G401 (cell line): Measurements from ENCODE around the gene SRM. TPM values are rescaled to one million over a fixed set of nuclear protein-coding genes. Genes with fewer than 3 reads are reported as not detected.
"Not testable (repeated sequence)": the region's sequence is repeated elsewhere in the genome, so short reads cannot be mapped to it uniquely, and the experiment has no call there.

Experiments used
- DNase-seq: peaks from one replicate; pipeline ENCODE4 v3.0.0-alpha.2; 2015; ENCODE audit warnings: low spot score
- in situ Hi-C: cut with HindIII; loops from 2 replicates; pipeline ENCODE4 v1.10.0; 2016; ENCODE audit warnings: low sequenced_read_pairs, mixed read lengths
- total RNA-seq: library from RNA; depleted of rRNA; stranded (reverse); fragments of >200 nt; shearing (Covaris generic); gene quantifications from 2 replicates; pipeline ENCODE4 v1.2.3, GENCODE V29; 2014

Gene SRM
- total RNA-seq, 1 experiment from 2014 or later = 24.3 TPM

DNA sequence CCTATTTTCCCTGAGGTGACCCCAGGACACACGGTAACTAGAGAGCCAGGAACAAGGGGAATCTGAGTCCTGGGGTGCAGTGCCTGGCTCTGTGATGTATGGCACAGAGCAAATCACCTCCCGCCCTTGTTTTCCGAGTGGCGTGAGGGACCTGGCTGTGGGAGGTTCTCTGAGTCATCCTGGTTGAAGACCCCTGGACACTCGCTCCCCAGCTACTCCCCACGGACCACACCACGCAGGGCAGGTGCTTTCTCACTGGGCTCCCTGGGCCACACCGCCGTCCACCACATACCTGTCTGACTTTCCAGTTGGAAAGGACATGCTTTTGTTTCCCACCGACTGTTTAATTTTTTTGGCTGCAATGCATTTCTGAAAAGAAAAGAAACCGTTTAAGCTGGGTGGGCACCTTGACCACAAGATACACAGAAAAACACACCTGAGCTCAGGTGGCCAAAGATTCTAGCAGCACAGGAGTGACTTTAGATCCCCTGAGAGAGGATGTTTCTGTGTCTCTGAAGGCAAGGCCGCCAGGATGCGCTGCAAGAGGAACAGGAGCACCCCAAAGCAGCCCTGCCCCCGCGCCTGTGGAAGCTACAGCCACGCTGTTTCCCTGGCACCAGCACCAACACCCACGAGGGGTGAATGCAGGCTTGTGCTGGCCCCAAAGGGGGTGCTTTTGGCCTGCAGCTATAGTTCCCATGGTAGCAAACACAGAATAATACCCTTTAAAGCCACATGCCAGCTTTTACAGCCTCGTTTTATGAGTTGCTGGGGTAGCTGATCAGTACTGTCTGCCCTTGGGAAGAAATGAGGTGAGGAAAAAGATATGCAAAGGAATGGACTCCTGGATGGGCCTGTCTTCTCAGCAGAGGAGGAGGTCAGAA lies 8.1 kb upstream of the SRM start:
- in situ Hi-C loops = no loop called here
- DNase-seq = no peak

DNA sequence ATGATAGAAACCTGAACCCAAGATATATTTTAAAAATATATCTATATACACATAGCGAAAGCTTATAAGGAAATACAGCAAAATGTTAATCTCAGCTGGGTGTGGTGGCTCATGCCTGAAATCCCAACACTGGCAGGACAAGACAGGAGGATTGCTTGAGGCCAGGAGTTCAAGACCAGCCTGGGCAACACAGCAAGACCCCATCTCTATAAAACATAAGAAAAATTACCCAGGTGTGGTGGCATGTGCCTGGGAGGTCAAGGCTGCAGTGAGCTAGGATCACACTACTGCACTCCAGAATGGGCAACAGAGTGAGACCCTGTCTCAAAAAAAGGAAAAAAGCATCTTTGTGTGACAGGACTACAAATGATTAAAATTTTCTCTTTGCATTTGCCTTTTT lies 6.0 kb upstream of the SRM start:
- DNase-seq = no peak
- in situ Hi-C loops = no loop called here

DNA sequence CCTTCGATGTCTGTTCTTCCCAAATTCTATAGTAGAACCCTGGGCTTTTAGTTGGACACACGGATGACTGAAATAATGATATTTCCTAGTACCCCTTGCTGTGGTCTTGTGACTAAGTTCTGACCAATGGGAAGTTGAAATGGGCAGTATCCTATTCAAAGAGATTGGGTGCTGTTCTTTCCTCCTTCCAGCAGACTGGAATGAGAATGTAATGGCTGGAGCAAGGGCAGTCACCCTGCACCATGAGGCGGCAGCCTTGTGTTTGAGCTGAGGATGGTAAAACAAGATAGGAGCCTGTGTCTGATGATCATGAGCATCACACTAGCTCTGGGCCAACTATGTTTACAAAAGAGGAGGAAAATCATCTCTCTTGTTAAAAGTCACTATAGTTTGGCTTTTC lies 5.1 kb upstream of the SRM start:
- no peak for DNase-seq
- in situ Hi-C loops = no loop called here

DNA sequence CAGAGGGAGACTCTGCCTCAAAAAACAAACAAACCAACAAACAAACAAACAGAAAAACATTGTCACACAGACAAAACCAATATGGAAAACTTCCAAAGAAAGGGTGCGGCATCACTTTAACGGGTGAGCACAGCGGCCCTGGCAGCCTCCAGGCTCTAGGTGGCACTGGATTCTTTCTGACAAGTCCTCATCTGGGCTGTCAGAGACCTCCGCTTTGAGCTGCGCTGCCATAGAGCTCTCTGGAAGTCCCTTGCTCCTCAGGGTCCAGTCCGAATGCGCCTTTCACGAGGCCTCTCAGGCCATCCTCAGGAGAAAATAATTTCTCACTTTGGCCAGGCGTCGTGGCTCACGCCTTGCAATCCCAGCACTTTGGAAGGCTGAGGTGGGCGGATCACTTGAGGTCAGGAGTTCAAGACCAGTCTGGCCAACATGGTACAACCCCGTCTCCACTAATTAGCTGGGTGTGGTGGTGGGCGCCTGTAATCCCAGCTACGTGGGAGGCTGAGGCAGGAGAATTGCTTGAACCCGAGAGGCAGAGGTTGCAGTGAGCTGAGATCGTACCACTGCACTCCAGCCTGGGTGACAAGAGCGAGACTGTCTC lies 4.2 kb upstream of the SRM start:
- DNase-seq, in situ Hi-C loops: not testable (repeated sequence)

DNA sequence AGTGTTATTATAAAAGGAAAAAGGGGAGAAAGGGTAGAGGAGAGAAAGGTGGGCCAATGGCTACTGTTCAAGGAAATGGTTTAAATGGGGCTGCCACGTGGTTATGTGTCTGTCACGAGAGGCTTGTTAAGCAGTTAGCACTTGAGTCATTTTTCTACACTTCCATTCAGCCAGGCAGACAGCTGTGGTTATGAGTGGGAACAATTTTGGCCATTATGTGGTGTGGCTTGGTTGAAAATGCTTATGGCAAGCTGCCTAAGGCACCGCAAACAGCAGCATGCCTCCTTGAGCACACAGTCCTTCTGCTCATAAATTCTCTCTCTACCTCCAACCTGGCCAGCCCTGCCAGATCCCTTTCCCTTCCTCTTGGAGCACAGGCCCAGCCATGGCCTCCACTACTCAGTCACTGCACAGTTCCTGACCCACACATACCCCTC lies 3.2 kb upstream of the SRM start:
- in situ Hi-C loops = no loop called here

DNA sequence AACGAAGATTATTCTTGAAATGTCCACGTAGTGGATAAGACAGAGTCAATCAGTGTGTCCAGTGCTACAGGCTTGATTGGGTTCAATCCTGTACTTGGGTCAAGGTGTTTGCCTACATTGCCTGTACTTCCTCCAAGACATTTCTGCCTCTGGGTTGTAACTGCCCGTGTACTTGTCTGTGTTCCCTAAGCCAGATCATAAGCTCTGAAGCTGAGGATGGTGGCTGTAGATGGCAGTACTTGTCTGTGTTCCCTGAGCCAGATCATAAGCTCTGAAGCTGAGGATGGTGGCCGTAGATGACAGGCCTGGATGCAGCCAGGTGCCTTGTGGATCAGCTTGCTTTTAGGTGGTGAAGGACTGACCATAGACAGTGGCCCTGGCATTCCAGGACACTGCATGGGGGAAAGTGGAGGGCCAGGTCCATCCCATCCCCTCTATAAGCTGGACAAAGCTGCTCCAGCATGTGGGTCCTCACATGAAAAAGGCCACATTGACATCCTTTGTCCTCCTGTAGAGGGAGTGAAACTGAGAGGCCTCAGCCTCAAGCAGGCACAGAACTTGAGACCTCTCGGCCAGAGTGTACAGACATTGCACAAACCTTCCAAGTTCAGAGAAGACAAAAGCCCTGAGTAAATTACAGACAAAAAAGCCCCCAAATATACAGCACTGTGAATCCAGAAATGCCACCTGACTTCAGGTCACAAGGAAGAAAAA lies 2.0 kb upstream of the SRM start:
- in situ Hi-C loops = no loop called here

More for the DNA sequence above, 3.2 kb upstream of the SRM start:
- no peak for DNase-seq

DNA sequence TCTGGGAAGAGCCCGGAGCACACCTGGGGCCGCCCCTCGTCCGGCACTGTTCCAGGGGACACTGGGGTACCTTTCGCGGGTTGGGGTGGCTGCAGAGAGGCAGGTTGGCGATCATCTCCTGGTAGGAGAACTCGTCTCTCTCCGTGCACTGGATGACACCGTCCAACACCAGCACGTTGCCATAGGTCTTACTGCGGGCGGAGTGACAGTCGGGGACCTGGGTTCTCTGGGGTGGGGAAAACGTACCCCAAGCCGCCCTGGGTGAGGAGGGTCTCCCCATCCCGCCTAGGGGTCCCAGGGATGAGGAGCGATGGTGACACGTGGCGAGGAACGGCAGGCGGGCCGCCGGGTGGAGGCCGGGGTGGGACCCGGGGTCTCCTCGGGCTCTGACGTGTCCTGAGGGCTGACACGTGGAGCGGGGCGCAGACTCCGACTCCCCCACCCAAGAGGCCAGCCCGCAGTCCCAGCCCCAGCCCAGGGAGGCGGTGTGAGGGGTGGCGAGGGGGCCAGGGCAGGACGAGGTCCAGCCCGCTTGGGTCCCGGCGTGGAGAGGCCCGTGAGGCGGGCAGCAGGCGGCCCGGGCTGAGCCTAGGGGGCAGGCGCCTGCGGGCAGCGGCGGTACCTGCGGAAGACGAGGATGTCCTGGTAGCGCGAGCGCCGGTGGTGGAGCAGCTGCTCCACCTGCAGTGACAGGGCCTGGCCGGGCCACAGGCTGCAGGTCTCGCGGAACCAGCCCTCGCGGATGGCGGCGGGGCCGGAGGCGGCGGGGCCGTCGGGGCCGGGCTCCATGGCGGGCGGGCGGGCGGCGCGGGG lies 457 bp downstream of the SRM start:
- in situ Hi-C loops = no loop called here
- no peak for DNase-seq

More for the DNA sequence above, 2.0 kb upstream of the SRM start:
- DNase-seq = no peak

DNA sequence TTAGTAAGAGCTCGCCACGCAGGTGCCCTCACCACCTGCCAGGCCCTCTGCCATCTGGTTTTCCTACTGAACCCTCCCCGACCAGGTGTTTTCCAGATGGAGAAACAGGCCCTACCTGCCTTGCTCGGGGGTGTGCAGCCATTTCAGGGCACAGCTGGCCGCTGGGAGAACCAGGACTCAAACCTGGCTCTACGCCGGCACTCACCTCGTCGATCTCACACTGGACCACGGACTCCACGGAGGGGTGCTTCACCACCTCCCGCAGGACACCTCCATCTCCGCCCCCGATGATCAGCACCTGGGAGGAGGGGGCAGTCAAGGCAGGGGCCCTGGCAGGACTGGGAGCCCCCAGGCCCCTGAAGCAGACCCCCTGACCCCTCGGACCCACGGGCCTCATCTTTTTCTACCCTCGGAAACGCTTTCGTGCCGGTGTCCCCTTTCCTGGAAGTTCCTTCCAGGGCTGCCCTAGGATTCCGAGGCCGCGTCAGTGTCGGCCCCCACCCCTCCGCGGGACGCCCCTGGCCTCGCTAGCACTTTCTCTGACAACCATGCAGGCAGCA lies 1.1 kb downstream of the SRM start:
- in situ Hi-C loops = no loop called here
- DNase-seq = no peak

DNA sequence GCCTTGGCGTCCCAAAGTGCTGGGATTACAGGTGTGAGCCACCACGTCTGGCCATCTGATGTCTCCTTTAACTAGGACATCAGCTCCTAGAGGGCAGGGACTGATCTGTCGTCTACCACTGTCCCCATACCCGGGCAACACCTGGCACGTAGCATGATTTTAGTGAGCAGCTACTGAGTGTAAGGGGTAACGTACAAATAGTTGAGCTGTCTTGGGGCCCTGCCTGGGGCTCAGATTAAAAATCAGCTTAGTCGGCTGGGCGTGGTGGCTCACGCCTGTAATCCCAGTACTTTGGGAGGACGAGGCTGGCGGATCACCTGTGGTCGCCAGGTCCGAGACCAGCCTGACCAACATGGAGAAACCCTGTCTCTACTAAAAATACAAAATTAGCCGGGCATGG lies 1.8 kb downstream of the SRM start:
- DNase-seq = no peak
- in situ Hi-C loops = no loop called here

DNA sequence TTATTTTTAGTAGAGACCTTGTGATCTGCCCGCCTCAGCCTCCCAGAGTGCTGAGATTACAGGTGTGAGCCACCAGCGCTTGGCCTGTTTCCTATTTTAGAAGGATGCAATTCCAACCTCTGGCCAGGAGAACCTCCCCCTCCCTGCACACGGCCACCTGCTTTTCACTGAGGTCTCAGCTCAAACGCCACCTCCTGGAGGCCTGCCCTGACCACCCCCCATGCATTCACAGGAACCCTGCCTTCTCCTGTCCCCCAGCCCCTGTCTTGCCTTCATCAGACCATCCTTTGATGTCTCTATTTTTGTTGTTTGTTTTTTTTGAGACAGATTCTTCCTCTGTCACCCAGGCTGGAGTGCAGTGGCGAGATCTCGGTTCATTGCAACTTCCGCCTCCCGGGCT lies 2.3 kb downstream of the SRM start:
- in situ Hi-C loops = no loop called here

DNA sequence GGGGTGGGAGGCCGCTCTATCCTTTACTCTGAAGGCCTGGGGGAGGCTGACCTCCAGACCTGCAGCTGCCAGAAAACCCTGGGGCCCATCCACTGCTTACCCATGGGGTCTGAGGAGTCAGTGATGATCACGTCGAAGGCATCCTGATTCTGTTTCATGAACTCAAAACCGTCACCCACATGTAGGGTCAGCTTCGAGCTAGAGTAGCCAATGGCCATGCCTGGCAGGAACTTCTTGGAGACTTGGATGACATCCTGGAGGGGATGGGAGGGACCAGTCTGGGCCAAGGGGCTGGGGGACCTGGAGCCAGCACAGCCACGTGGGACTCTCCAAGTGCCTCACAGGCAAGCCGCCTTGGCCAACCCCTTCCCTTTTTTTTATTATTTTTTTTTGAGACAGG lies 3.3 kb downstream of the SRM start:
- in situ Hi-C loops = no loop called here
- no peak for DNase-seq

More for the DNA sequence above, 2.3 kb downstream of the SRM start:
- DNase-seq = no peak

DNA sequence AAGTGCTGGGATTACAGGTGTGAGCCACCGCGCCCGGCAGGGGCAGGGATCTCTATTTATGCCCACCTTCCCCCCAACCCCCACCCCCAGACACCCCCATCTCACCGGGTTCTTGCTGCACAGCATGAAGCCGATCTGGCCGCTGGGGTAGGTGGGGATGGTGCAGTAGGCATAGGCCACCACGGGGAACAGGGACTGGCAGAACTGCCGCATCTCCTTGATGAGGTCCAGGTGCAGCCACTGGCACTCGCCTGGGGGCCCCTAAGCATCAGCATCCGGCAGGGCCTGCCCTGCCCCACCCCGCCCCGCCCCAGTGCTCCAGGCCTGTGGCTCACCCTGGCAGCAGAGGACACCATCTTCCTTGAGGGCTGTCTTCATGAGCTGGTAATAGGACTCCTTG lies 4.1 kb downstream of the SRM start:
- no peak for DNase-seq
- in situ Hi-C loops = no loop called here

DNA sequence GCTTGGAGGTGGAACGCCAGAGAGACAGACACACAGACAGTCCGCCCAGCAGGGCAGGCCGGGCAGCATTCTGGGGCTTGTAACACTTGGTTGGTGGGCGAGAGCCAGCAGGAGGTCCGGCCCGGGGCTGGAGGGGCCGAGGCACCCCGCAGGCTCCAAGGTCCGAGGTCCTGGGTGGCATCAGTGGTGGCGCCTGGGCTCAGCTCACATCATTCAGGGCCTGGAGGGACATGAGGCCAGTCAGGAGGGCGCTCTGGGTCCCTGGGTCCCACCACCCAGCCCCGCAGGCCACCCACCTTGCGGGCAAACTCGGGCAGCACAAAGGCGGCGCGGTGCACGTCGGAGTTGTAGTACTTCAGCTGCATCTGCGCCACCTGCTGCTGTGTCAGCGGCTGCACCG lies 5.2 kb downstream of the SRM start:
- in situ Hi-C loops = no loop called here
- DNase-seq = no peak

DNA sequence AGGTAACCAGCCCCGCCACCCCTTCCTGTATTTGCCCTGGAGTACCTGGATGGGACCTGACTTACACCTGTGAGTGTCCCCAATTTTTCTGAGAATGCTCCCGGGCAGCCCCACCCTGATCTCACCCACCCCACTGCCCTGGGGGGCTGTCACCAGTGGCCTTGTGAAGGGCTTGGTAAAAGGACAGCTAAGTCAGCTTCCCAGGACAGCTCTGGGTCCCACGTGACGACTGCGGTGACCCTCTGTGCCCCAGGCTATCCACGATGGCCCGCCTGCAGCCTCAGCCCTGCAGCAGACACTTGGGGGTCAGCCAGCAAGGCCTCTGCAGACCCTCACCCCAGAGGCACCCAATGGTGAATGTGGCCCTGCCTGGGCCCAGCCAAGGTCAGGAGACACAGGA lies 5.6 kb downstream of the SRM start:
- DNase-seq = no peak
- in situ Hi-C loops = no loop called here

DNA sequence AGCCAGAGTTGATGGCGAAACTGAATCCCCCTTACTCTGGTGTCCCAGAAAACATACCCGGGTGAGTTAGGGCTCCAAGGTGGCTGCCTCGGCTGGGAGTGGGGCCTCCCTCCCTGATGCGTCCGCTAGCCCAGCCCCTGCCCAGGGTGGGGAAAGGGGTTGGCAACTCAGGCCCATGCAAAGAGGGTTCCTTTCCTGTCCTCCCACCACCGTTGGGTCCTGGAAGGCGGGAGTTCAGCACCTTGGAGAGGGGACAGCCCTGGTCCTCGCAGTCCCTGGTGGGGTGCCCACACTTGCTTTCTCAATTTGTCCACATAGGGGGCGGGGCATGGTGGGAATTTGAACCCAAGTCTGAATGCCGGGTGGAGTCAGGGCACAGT lies 6.1 kb downstream of the SRM start:
- in situ Hi-C loops = no loop called here
- no peak for DNase-seq

DNA sequence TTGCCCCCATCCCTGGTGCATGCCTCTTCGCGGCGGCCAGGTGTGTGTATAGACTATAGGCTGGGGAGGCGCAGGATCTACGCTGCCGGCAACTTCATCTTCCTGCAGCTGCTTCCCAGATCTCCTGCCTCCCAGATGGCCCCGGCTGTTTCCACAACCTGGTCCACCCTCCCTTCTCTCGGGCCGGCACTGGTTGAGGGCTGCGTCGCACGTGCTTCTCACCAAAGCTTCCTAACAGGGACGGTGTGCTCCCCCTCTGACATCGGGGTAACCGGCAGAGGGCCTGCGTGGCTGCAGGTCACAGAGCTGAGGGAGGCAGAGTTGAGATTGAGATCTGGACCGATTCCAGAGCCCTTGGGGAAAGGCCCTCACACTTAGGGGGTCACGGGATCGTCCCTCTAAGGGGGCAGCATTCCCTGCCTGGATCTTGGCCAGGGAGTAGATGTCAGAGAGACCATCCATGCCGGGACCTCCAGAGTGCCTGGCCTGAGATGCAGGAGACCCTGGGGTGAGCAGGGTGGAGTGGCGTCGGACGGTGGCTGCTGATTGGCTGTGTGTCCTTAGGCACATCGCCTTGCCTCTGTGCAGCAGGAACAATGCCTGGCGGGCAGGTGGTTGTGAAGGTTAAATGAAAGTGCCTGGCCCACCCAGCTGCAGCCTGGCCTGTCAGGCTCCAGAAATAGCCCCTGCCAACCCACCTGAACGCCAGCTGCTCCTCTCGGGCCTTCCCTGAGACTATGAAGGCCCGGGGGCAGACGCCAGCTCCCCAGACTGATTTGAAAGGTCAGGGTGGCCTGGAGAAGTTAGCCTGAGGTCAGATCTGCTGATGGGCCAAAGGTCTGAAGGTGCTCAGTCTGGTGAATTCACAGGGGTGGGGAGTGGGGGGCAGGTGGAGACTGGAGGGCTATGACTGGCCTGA lies 6.7 kb downstream of the SRM start:
- in situ Hi-C loops = no loop called here
- no peak for DNase-seq

DNA sequence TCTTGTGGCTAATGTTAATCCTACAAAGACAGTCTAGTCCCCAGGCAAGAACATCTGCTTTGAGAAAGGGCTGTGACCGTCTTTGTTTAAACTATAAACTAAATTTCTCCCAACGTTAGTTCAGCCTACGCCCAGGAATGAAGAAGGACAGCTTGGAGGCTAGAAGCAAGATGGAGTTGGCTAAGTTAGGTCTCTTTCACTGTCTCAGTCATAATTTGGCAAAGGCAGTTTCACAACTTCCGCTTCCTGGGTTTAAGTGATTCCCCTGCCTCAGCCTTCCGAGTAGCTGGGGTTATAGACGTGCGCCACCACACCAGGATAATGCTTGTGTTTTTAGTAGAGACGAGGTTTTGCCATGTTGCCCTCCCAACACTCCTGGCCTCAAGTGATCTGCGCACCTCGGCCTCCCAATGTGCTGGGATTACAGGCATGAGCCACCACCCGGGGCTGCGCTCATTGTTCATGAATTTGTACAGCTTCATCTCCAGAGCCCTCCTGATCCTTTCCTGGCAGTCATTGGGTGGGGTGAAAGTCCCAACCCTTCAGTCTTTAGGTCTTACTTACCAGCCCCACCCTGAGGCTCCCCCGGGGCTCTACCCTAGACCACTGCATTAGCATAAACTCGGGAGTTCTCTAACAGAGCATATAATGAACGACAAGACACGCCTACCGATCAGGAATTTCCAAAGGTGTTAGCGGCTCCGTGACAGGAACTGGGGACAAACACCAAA lies 7.9 kb downstream of the SRM start:
- in situ Hi-C loops = no loop called here
- DNase-seq = no peak

DNA sequence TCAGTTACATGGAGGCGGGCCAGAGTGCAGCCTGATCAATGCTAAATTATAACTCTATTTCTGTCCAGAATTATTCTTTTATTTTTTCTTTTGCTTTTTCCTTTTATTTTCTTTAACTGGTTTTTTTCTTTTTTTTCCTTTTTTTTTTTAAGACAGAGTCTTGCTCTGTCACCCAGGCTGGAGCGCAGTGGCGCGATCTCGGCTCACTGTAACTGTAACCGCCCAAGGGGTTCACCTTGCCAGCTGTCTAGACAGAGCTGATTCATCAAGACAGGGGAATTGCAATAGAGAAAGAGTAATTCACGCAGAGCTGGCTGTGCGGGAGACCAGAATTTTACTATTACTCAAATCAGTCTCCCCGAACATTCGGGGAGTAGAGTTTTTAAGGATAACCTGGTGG lies 8.7 kb downstream of the SRM start:
- in situ Hi-C loops, DNase-seq: not testable (repeated sequence)
